GM21423 (cell line): ENCODE results near the gene ATAD1.
A peak's percentile ranks its signal among the peaks of the same experiment; 100 is the strongest.
"Not testable (repeated sequence)": the region's sequence is repeated elsewhere in the genome, so short reads cannot be mapped to it uniquely, and the experiment has no call there.

ENCODE experiments used
- ATAC-seq: cut with Tn5 transposase; IDR thresholded peaks from one replicate; pipeline ENCODE4 v1.9.1; 2021; ENCODE audit warnings: mild to moderate bottlenecking, moderate library complexity; ENCODE audit not compliant: unreplicated experiment

The ATAD1 gene

DNA sequence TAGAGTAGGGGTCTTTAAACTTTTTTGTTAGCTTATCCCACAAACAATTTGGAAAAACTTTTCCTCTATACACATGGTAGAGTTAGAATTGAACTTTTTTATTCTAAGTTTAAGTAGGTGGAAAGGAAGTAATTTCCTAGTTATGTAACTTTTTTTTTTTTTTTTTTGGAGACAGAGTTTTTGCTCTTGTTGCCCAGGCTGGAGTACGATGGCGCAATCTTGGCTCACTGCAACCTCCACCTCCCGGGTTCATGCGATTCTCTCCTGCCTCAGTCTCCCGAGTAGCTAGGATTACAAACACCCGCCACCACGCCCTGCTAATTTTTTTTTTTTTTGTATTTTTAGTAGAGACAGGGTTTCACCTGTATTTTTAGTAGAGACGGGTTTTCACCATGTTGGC lies 28.7 kb upstream of the ATAD1 start:
- ATAC-seq, result not testable (repeated sequence)

DNA sequence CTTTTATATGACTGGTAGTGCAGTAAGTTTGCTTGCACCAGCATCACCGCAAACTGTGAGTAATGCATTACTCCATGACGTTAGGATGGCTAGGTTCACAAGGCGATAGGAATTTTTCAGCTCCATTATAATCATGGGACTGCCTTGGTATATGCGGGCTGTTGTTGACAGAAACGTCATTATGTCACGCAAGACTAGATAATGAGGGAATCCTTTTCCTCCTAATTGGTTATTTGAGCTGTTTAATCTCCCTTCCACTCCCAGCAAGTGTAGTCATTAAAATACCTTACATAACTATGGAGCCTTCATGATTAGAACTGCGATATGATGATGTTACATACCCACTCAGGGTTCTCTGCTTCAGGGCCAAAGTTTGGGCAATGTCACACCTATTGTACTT lies 28.0 kb upstream of the ATAD1 start:
- no peak for ATAC-seq

DNA sequence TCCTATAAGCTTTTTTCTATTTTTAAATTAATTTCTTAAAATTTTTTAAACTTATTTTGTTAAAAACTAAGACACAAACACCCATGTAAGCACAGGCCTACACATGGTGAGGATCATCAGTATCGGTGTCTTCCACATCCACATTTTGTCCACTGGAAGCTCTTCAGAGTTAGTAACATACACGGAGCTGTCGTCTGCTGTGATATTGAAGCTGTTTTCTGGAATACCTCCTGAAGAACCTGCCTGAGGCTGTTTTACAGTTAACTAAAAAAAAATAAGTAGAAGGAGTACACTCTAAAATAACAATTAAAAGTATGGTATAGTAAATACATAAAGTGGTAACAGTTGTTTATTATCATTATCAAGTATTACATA lies 27.6 kb upstream of the ATAD1 start:
- no peak for ATAC-seq

DNA sequence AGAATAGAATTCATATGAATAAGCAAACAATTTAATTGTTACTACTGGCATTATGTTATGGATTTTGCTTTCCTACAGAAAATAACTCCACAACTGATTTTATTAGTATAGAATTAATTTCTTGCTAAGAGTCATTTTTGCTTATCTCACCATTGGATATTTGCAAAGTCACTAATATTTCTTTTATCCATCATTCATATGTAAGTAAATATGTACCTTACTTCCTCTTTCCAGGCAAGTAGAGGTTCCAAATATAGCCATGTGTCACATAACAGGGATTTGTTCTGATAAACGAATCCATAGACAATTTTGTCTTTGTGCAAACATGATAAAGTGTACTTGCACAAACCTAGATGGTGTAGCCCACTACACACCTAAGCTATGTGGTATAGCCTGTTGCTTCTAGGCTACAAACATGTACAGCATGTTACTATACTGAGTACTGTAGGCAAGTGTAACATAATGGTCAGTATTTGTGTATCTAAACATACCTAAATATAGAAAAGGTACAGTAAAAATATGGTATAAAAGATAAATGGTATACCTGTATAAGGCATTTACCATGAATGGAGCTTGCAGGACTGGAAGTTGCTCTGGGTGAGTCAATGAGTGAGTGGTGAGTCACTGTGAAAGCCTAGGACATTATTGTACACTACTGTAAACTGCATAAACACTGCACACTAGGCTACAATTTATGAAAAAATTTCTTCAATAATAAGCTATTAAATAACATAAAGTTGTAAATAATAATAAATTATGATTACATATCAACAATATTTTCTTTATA lies 27.0 kb upstream of the ATAD1 start:
- no peak for ATAC-seq

DNA sequence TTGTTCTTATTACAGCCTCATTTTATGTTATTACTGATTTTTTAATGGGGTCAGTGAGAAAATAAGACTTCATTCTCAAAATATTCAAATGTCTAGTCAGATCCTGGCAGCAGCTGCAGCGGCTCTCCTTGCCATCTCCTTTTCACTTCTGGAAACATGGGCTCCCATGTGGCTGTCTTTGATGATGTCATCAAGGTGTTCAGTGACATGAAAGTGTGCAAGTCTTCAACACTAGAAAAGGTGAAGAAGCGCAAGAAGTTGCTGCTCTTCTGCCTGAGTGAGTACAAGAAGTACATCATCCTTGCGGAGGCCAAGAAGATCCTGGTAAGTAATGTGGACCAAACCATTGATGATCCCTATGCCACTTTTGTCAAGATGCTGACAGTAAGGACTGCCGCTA lies 25.7 kb upstream of the ATAD1 start:
- no peak for ATAC-seq

DNA sequence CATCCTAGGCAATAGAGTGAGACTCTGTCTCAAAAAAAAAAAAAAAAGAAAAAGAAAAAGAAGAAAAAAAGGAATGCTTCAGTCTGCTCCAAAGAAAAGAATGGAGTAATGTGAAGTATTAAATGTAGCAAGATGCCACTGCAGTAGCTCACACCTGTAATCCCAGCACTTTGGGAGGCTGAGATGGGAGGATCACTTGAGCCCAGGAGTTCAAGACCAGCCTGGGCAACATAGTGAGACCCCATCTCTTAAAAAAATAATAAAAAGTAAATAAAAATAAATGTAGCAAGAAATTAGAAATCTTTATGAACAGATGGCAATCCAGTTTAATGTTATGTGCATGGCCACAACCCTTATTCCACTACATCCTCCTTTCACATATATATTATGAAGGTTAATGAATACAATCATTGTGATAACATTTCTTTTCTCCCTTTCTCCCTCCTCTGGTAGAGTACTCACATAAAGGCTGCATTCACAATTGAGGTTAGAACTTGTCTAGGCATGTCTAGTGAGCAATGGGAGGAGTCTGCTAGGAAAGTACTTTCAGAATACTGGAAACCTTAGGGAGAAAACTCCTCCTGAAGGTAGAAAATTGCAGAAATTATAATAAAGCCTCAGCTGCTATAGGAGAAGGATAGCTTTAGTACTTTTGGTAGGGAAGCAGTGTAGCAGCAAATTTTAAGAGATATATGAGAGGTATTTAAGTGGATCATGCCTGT lies 24.9 kb upstream of the ATAD1 start:
- ATAC-seq, result no peak

DNA sequence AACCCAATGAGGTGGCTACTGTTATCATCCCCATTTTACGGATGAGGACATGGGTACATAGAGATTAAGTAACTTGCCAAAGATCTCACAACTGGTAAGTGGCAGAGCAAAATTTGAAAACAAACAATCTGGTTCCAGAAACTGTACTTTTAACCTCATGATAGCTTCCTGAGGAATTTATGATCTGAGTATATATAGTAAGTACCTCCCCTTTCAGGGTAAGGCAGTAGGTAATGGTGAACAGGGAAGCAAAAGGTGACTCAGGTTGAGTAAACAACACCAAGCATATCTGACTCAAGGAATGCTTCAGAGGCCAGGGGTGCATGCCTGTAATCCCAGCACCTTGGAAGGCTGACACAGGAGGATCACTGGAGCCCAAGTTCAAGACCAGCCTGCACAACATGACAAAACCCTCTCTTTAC lies 24.2 kb upstream of the ATAD1 start:
- ATAC-seq, result no peak

DNA sequence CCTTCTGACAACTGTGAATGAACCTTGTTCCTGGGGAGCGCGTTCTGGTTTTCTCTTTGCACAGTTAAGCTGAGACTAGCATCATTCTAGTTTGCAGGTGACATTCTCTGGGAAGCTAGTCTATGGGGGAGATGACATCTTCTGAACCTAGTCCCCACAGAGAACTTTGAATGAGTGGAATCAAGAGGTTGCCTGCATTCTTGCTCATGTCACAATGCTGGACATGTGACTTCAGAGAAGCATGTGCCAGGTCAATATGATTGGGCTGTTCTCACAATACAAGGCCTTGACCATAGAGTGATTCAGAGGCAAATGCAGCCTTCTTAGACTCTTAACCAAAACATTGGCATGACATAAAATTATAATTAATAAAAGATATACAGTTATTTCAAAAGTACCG lies 23.2 kb upstream of the ATAD1 start:
- no peak for ATAC-seq

DNA sequence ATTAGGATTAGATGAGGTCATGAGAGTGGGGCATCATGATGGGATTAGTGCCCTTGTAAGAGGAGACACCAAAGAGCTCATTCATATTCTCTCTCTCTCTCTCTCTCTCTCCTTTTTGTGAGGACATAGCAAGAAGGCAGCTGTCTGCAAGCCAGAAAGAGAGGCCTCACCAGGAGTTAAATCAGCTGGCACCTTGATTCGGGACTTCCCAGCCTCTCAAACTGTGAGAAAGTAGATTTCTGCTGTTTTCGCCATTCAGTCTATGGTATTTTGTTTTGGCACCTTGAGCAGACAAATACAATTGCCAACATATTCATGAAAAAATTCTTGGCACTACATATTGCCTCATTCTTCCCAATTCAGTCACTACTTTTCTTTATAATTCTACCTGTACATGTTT lies 20.6 kb upstream of the ATAD1 start:
- no peak for ATAC-seq

DNA sequence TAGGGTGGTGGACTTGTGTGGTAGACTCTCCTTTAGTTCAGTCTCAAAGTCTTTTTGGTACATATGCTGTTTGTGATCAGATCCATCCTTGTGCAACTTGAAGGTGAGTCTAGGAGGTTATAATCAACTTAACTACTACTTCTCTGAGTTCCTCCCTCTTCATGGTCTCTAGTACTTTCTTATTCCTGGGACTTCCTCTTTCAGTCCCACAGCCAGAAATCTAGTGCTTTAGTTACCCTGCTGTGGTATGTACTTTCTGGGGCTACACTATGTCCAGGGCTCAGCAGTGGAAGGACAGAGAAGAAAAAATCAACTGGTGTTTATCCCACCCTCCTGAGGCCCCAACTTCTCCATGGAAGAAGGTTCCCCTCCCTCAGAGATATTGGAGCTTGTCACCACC lies 19.4 kb upstream of the ATAD1 start:
- no peak for ATAC-seq

DNA sequence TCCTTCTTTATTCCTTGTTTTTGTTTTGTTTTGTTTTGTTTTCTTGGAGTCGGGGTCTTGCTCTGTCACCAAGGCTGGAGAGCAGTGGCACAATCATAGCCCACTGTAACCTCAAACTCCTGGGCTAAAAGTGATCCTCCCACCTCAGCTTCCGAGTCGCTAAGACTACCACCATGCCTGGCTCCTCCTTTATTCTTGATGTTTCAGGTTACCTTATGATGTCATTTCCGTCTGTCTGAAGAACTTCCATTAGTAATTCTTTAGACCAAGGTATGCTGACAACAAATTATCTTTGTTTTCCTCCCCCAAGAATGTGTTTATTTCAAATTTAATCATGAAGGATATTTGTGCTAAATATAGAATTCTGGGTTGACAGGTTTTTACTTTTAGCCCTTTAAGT lies 18.1 kb upstream of the ATAD1 start:
- no peak for ATAC-seq

DNA sequence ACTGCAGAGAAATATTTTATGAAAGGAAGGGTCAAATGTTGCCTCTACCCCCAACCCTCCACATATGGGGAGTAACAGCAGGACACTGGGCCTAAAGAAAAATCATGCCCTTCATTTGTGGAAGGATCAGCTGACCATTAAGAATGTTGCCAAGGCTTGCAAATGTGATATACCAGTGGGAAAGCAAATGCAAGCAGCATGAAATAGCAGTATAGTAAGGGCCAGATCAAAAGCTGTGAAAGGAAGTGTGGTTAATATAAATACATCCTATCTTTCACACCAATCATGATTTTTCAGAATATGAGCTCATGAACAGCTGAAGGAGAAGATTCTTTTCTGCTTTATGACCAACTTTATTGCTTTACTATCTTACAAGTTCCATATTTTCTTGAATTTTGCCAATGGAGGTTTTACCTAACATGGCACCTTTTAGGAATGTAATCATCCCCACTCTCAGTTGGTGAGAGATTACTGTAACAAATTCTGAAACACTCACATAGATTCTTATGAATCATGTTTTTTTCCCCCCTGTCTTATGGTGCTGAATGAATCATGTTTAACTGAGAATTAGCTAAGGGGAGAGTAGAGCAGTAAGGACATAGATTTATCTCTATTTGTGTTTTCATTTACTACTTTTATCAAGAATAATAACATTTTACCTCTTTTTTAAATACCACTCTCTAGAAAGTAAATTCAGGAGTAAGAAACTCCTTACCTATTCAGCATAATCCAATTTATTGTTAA lies 12.1 kb upstream of the ATAD1 start:
- no peak for ATAC-seq

DNA sequence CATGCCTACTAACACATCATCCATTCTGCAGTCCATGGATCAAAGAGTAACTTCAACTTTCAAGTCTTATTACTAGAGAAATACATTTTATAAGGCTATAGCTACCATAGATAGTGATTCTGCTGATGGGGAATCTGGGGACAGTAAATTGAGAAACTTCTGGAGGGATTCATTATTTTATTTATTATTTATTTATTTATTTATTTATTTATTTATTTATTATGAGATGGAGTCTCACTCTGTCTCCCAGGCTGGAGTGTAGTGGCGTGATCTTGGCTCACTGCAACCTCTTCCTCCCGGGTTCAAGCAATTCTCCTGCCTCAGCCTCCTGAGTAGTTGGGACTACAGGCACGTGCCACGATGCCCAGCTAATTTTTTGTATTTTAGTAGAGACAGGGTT lies 11.0 kb upstream of the ATAD1 start:
- ATAC-seq, result not testable (repeated sequence)

DNA sequence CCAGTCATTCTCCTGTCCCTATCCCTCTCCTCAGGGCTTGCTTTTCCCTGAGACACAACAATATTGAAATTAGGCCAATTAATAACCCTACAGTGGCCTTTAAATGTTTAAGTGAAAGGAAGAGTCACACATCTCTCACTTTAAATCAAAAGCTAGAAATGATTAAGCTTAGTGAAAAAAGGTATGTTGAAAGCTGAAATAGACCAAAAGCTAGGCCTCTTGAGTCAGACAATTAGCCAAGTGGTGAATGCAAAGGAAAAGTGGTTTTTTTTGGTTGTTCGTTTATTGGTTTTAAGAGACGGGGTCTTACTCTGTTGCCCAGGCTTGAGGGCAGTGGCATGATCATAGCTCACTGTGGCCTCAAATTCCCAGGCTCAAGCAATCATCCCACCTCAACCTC lies 9.7 kb upstream of the ATAD1 start:
- no peak for ATAC-seq

DNA sequence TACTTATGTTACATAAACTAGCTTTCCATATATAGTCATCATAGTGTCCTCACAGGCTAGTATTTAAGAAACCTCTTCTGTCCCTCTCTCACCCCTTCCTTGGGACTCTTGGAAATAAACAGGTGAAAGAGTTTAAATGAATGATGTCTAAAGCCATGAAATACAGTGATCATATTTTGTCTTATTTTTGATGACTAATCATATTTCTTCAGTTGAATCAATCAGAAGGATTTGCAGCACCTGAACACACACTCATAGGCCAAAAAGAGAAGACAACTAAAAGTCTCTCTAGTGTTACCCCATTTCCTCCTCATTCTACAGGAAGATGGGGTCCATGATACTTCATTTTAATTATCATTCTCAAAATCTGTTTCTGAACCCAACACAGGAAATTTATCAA lies 8.6 kb upstream of the ATAD1 start:
- no peak for ATAC-seq

DNA sequence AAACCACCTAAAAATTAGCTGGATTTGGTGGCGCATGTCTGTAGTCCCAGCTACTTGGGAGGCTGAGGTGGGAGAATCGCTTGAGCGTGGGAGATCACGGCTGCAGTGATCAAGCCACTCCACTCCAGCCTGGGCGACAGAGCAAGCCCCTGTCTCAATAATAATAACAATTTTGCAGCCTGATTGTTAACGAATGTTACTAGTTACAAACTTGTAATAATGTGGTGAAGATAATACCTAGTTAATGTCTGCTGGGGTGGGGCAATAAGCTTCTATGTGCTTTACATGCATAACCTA lies 1.2 kb upstream of the ATAD1 start:
- no peak for ATAC-seq

DNA sequence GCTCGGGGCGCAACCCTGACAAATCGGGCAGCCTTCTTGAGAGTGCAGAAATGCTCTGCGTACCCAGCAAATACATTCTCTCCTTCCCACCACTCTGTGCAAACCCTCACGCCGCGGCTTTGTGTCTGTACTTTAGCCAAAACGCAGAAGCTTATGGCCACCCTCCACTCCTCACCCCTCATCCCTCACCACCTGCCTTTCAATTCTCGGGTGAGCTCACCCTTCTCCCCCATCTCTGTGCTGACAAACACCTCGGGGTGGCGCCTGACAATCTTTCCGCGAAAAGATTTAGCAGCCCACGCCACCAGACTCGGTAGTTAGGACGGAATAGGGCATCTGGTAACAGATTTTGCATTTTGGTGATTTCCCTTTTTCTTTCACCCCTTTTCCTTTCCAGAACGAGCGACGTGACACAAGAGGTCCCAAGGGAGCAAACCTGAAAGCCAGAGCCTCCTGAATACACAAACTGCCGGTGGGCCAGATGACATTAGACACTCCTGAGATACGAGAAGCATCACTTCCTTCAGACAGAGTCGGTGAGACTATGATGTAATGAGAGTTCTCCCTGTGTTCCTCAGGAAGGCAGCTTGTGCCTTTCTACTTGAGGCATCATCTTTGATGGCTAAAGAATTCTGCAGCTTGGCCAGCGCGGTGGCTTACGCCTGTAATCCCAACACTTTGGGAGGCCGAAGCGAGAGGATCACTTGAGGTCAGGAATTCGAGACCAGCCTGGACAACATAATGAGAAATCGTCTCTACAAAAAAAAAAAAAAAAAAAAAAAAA lies 671 bp upstream of the ATAD1 start:
- ATAC-seq, result peak; percentile 43

DNA sequence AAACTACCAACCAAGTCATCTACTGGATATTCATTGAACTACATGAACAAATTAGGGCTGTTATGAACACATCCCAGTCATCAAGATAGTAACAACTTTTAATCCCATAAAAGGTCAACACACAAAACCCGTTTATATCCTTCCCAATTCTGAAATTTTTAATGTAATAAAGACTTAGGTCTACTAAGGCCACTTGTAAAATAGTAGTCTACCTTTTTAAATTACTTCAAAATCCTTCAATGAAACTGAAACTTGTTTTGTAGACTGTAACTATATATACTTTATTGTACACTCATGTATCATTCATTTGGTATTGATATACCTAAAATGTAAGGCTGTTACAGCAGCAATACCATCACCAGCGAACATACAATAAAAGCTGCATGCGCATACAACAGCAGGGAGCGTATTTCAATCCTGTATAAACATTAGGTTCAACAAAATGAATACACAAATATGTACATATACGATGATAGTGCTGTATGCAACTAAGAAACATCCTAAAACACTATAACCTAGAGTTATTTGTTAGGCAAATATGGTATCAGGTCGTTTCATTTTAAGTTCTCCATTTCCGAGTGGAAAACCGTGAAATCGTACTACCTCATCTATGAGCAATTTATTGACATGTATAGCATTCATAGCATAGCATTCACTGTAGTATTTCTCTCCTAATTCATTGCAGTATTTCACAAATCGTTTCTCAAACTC lies 973 bp downstream of the ATAD1 start:
- ATAC-seq, result no peak

DNA sequence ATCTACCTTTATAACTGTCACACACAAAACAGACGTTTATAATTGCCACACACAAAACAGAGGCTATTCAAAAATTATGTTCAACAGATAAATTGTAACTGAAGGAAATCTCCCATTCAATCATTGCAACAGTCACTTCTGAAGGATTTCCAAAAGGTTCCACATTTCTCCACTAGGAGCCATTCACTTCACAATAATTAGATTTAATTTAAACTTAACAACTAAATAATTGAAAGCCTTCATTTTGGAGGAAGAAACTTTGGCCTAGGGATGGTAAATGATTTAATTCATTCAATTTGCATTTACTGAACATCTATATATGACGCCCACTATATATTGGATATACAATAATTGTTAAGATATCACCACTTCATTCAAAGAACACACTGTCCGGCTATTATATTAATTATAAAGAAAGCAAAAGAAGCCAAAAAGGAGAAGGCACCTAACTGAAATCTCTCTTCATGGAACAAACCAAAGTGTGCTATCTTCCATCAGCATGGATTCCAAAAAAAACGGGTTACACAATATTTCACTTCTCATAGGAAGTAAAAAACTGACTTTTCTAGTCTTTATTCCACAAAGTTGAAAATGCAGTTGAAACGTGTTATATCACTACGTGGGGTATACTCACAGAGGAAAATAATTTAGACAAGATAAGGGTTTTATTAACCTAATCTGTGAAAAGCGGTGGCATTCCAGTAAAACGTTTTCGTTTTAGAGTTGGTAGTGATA lies 1.7 kb downstream of the ATAD1 start:
- ATAC-seq, result no peak

DNA sequence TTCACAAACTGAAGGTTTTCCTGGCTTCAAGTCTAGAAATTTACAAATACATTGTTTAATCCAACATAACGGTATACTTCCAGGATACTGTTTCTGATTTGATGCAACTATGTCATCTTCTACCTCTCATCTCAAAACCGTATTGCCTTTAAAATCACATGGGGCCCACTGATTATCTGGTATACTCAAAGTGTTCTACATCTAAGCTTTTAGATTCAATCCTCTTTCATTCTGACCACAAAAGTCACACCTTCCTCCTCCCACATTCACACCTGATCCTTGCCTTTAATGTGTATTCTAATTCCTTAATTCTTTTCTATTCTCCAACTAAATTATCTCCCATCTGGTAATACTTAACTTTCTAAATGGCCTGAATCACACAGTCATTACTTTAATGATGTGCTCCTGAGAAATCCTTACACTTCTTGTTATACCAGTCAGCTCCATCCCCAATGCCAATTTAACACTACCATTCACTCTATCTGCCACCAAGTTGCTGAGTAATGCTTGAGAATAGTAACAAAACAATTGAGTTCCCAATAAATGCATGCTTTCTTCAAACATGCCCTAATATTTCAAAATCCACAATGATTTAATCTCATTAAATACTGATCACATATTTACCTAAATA lies 13.0 kb downstream of the ATAD1 start:
- no peak for ATAC-seq
